ENCODE results near the gene NMT2. TPM values are rescaled to one million over a fixed set of nuclear protein-coding genes. Genes with fewer than 3 reads are reported as not detected.

The NMT2 gene
- total and polyA plus RNA-seq, 10 of the 15 experiments (the other 5 are each of a cell fraction or from before 2014, with no cell fraction given), result 4.9 to 12.0 (median 9.2) TPM

GRCh38 chr10:15213461-15213861 lies 45.0 kb upstream of the NMT2 start:
- CTCF ChIA-PET, result no interaction called here
- SMC1A ChIA-PET (ENCODE audit: uncharacterized antibody, unreplicated experiment), result no interaction called here

GRCh38 chr10:15211464-15211979 lies 43.0 kb upstream of the NMT2 start:
- in situ Hi-C loops (cut with MboI), result no loop called here
- Histone ChIP-seq H3K9me3 (replicated peaks; ENCODE audit: control insufficient read depth, insufficient read depth, low read length) (no peaks in the 10 kb centered on the region), H4K20me1 (ENCODE audit: control insufficient read depth, insufficient read depth) (no peaks in the 10 kb centered on the region), H3K27ac (ENCODE audit: control insufficient read depth, insufficient read depth) (no peak overlapping the region), H2AFZ (ENCODE audit: control insufficient read depth, low read depth, low read length) (no peak overlapping the region), H3K4me3 (no peak overlapping the region), H3K36me3 (ENCODE audit: control insufficient read depth in 2 of 2, insufficient read depth in 2 of 2, low read length in 1 of 2) (no peaks in the 10 kb centered on the region), H3K4me1 (ENCODE audit: control insufficient read depth, insufficient read depth, low read length) (peaks cover 7% of the 10 kb centered on the region), H3K27me3 (replicated peaks in 1 of 2; ENCODE audit: control insufficient read depth in 2 of 2, insufficient read depth in 2 of 2, low read length in 1 of 2) (no peaks in the 10 kb centered on the region), H3K4me2 (ENCODE audit: control insufficient read depth, insufficient read depth) (no peak overlapping the region), H3K9ac (ENCODE audit: control insufficient read depth, insufficient read depth, low read length) (no peak overlapping the region), H3K79me2 (ENCODE audit: control insufficient read depth, insufficient read depth, low read length) (no peaks in the 10 kb centered on the region)
- RAD21 ChIA-PET (ENCODE audit: unreplicated experiment), result no interaction called here
- no TSS peak for BruUV-seq (replicated peaks)
- no peak for DNase-seq (ENCODE audit: low read depth, low spot score)
- SMC1A ChIA-PET (ENCODE audit: uncharacterized antibody, unreplicated experiment), result interaction anchor here (1.2 kb wide), 1 partner anchor 42 kb away, joined by 3 read pairs; the partner anchor contains the start of gene NMT2
- no peak for ATAC-seq
- FAIRE-seq, result no peak
- POLR2A ChIA-PET, result no interaction called here
- WGBS (ENCODE audit: insufficient coverage, insufficient replicate concordance, low lambda C conversion rate, missing lambda C conversion rate), result 56% methylated on average over 6 of the region's 6 CpGs
- intact Hi-C loops (cut with micrococcal nuclease; ENCODE audit: unreplicated experiment), result no loop called here
- CTCF ChIA-PET, result interaction anchor here (0.7 kb wide), 1 partner anchor 282 kb away, joined by 3 read pairs; no protein-coding TSS in a partner anchor
- no peak for TF ChIP-seq GABPA (IDR thresholded peaks at IDR 0.05; ENCODE audit: low read depth)
- no peak for TF ChIP-seq PAX8 (IDR thresholded peaks at IDR 0.05)
- no peak for TF ChIP-seq NR2F1 (conservative IDR thresholded peaks at IDR 0.05)
- TF ChIP-seq ZNF592 (IDR thresholded peaks at IDR 0.05), result no peak
- TF ChIP-seq ETV6 (conservative IDR thresholded peaks at IDR 0.05 in 1 of 2, IDR thresholded peaks at IDR 0.05 in 1 of 2; ENCODE audit: borderline replicate concordance in 1 of 2, low read depth in 1 of 2), result no peak
- TF ChIP-seq TARDBP (IDR thresholded peaks at IDR 0.05; ENCODE audit: borderline replicate concordance), result no peak

More at GRCh38 chr10:15213461-15213861, 45.0 kb upstream of the NMT2 start:
- FAIRE-seq (no peak), DNase-seq (ENCODE audit: low read depth, low spot score) (no peak), ATAC-seq (no peak)
- no peak overlapping the region for H3K9ac ChIP-seq (ENCODE audit: control insufficient read depth, insufficient read depth, low read length)
- H4K20me1 ChIP-seq (ENCODE audit: control insufficient read depth, insufficient read depth), result no peaks in the 10 kb centered on the region
- BruUV-seq (replicated peaks), result no TSS peak
- TF ChIP-seq ESRRA (IDR thresholded peaks at IDR 0.05; ENCODE audit: low read length), result no peak
- no peak for TF ChIP-seq SRF (IDR thresholded peaks at IDR 0.05; ENCODE audit: low read depth in 2 of 2, low read length in 2 of 2)
- TF ChIP-seq NFYA (IDR thresholded peaks at IDR 0.05; ENCODE audit: borderline replicate concordance, low read depth, low read length), result no peak
- TF ChIP-seq USF1 (IDR thresholded peaks at IDR 0.05; ENCODE audit: borderline replicate concordance, extremely low read length, insufficient read depth, low read depth, low read length), result no peak
- TF ChIP-seq SUPT20H (IDR thresholded peaks at IDR 0.05; ENCODE audit: borderline replicate concordance, control insufficient read depth, low read depth, low read length), result no peak
- TF ChIP-seq MXI1 (IDR thresholded peaks at IDR 0.05; ENCODE audit: low read depth, low read length), result no peak
- no peak for TF ChIP-seq TCF3 (IDR thresholded peaks at IDR 0.05; ENCODE audit: borderline replicate concordance, insufficient read depth, low read depth, low read length)
- TF ChIP-seq JUND (IDR thresholded peaks at IDR 0.05; ENCODE audit: low read depth, low read length), result no peak
- no peaks in the 10 kb centered on the region for H3K9me3 ChIP-seq (replicated peaks; ENCODE audit: control insufficient read depth, insufficient read depth, low read length)
- in situ Hi-C loops (cut with MboI) (no loop called here), intact Hi-C loops (cut with micrococcal nuclease; ENCODE audit: unreplicated experiment) (no loop called here)
- H3K4me1 ChIP-seq (ENCODE audit: control insufficient read depth, insufficient read depth, low read length), result peaks cover 4% of the 10 kb centered on the region
- H2AFZ ChIP-seq (ENCODE audit: control insufficient read depth, low read depth, low read length), result no peak overlapping the region
- H3K4me2 ChIP-seq (ENCODE audit: control insufficient read depth, insufficient read depth), result no peak overlapping the region
- RAD21 ChIA-PET (ENCODE audit: unreplicated experiment), result interaction anchor here (0.6 kb wide), 1 partner anchor 1491 kb away, joined by 3 read pairs; no protein-coding TSS in a partner anchor
- no peak overlapping the region for H3K27ac ChIP-seq (ENCODE audit: control insufficient read depth, insufficient read depth)
- no peaks in the 10 kb centered on the region for H3K79me2 ChIP-seq (ENCODE audit: control insufficient read depth, insufficient read depth, low read length)
- POLR2A ChIA-PET, result interaction anchor here (0.6 kb wide), 1 partner anchor 162 kb away, joined by 3 read pairs; no protein-coding TSS in a partner anchor
- H3K36me3 ChIP-seq (ENCODE audit: control insufficient read depth in 2 of 2, insufficient read depth in 2 of 2, low read length in 1 of 2), result no peaks in the 10 kb centered on the region
- 61% methylated on average over 18 of the region's 18 CpGs for WGBS (ENCODE audit: insufficient coverage, insufficient replicate concordance, low lambda C conversion rate, missing lambda C conversion rate)
- H3K27me3 ChIP-seq (replicated peaks in 1 of 2; ENCODE audit: control insufficient read depth in 2 of 2, insufficient read depth in 2 of 2, low read length in 1 of 2), result no peaks in the 10 kb centered on the region
- H3K4me3 ChIP-seq, result no peak overlapping the region

Measured in GM12878 (cell line).